AG09309 (cell line): ENCODE measurements around the gene EXOC6B.

ENCODE experiments used
- DNase-seq: peaks from one replicate; pipeline ENCODE4 v3.0.0-alpha.2; 2010; ENCODE audit warnings: low read depth
- H3K4me3 ChIP-seq: 2 replicates; pipeline ENCODE4 v1.5.1; 2011; ENCODE audit warnings: mild to moderate bottlenecking, low read depth, low read length, moderate library complexity; ENCODE audit not compliant: control insufficient read depth
- CTCF ChIP-seq: IDR thresholded peaks from 2 replicates; pipeline ENCODE4 v1.5.1; 2011; ENCODE audit warnings: mild to moderate bottlenecking, low read depth, low read length, inconsistent platforms; ENCODE audit not compliant: insufficient read depth, control insufficient read depth; ENCODE audit errors: missing control alignments

Gene EXOC6B

DNA sequence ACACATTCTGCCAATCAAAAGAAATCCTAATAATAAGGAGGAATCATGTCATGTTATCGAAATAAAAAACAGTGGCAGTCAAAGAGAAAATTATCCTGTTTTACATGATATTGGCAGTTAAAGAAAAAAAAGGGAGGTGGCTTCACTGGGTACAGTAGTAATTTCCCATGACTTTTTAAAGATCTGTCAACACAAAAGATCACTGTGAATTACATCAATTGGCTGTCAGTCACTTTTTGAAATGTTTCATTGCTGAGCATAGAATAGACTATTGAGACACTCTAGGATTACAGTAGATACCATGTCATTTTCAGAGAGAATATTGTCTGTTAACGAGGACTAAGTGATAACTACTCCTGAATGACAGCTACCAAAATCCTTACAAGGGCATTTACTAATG is 342.5 kb downstream of the EXOC6B start:
- no peak for TF ChIP-seq CTCF
- DNase-seq: no peak
- H3K4me3 ChIP-seq: no peak overlapping the region

DNA sequence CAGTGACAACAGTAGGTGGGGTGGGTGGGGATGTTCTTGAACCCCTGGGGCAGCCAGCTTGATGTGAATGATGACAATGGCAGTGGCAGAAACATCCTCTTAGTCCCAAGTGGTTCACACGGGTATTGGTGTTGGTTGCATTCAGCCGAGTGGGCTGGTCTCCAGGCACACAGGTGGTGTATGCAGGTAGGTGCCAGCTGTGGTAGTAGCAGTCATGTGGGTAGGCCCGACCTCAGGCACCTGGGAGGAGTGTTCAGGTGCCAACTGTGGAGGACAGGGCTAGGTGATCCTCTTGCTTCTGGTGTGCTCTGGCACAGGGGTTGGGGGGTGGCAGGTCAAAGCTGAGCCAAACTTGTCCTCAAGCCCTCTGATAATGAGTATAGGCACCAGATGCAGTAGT is 350.6 kb downstream of the EXOC6B start:
- no peak for TF ChIP-seq CTCF
- DNase-seq: no peak
- H3K4me3 ChIP-seq: no peak overlapping the region

GRCh38 chr2:72457801-72458516 is 367.9 kb downstream of the EXOC6B start:
- H3K4me3 ChIP-seq: no peak overlapping the region
- TF ChIP-seq CTCF: no peak
- peak; percentile 37 for DNase-seq

- TF ChIP-seq CTCF: no peak
- DNase-seq: no peak
- no peak overlapping the region for H3K4me3 ChIP-seq
Measured at GRCh38 chr2:72454189-72454588, 371.6 kb downstream of the EXOC6B start.

DNA sequence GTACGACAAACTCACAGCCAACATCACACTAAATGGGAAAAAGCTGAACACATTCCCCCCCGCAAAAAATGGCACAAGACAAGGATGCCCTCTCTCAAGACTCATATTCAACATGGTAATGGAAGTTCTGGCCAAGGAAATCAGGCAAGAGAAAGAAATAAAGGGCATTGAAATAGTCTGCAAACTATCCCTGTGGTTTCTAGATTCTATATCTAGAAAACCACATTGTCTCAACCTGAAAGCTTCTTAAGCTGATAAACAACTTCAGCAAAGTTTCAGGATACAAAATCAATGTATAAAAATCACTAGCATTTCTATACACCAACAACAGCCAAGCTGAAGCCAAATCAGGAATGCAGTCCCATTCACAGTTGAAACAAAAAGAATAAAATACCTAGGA is 383.6 kb downstream of the EXOC6B start:
- H3K4me3 ChIP-seq: no peak overlapping the region
- DNase-seq: no peak
- TF ChIP-seq CTCF: no peak

DNA sequence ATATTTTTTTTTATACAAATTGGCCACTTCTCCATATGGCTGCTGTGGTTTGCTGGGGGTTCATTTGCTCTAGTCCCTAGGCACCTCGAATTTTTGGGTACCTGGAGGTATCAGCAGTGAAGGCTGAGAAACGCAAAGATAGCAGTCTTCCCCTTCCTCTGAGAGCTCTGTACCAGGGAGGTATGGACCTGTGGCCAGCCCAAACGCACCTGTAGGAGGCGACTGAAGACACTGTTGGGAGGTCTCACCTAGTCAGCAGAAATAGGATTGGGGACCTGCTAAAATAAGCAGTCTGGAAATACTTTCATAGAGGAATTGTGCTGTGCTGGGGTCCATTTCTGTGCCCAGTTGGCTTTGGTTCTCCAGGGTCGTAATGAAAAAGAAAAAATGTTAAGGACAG is 385.9 kb downstream of the EXOC6B start:
- H3K4me3 ChIP-seq: no peak overlapping the region
- no peak for TF ChIP-seq CTCF
- no peak for DNase-seq
